Measurements from ENCODE around the gene ULK4.

Gene ULK4

DNA sequence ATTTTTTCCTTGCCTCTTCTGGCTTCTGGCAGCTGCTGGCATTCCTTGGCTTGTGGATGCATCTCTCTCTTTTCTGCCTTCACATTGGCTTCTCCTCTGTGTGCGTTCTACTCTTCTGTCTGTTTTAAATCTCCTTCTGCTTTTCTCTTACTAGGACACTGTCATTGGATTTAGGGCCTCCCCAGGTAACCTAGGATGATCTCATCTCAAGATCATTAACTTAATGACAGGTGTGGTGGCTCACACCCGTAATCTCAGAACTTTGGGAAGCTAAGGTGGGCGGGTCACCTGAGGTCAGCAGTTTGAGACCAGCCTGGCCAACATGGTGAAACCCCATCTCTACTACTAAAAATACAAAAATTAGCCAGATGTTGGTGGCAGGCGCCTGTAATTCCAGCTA lies 40.9 kb upstream of the ULK4 start:
- DNase-seq (ENCODE audit: low spot score) (no peak), ATAC-seq (ENCODE audit: low read depth) (no peak)
- no peaks in the 10 kb centered on the region for H3K4me1 ChIP-seq (ENCODE audit: insufficient read depth, poor library complexity, severe bottlenecking)
- no peak overlapping the region for H3K4me3 ChIP-seq (ENCODE audit: severe bottlenecking)
- TF ChIP-seq, protein P1, sequence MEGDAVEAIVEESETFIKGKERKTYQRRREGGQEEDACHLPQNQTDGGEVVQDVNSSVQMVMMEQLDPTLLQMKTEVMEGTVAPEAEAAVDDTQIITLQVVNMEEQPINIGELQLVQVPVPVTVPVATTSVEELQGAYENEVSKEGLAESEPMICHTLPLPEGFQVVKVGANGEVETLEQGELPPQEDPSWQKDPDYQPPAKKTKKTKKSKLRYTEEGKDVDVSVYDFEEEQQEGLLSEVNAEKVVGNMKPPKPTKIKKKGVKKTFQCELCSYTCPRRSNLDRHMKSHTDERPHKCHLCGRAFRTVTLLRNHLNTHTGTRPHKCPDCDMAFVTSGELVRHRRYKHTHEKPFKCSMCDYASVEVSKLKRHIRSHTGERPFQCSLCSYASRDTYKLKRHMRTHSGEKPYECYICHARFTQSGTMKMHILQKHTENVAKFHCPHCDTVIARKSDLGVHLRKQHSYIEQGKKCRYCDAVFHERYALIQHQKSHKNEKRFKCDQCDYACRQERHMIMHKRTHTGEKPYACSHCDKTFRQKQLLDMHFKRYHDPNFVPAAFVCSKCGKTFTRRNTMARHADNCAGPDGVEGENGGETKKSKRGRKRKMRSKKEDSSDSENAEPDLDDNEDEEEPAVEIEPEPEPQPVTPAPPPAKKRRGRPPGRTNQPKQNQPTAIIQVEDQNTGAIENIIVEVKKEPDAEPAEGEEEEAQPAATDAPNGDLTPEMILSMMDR (IDR thresholded peaks at IDR 0.05; ENCODE audit: poor library complexity, severe bottlenecking) = no peak
- H3K36me3 ChIP-seq (ENCODE audit: low read depth) = no peaks in the 10 kb centered on the region
- no peak overlapping the region for H3K27ac ChIP-seq (ENCODE audit: poor library complexity, severe bottlenecking)
- no peaks in the 10 kb centered on the region for H3K27me3 ChIP-seq (ENCODE audit: insufficient read depth, poor library complexity, severe bottlenecking)
- H3K9me3 ChIP-seq (ENCODE audit: severe bottlenecking) = no peaks in the 10 kb centered on the region

DNA sequence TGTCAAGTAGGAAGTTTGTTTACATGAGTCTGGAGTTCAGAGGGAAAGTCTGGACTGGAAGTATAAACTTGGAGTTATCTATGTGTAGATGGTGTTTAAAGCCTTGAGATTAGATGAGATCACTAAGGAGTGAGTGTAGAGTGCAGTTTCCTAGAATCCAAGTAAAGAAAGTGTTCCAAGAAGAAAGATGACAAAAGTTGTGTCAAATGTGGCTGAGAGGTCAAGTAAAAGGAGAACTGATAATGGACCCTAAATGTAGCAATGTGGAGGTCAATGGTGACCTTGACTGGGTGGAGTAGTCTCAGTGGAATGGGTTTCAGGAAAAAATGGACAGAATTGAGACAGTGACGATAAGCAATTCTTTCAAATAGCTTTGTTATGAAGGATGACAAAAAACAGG lies 39.9 kb upstream of the ULK4 start:
- Histone ChIP-seq H3K4me1 (ENCODE audit: insufficient read depth, poor library complexity, severe bottlenecking) (no peaks in the 10 kb centered on the region), H3K36me3 (ENCODE audit: low read depth) (no peaks in the 10 kb centered on the region), H3K27ac (ENCODE audit: poor library complexity, severe bottlenecking) (no peak overlapping the region), H3K9me3 (ENCODE audit: severe bottlenecking) (no peaks in the 10 kb centered on the region), H3K4me3 (ENCODE audit: severe bottlenecking) (no peak overlapping the region), H3K27me3 (ENCODE audit: insufficient read depth, poor library complexity, severe bottlenecking) (no peaks in the 10 kb centered on the region)
- ATAC-seq (ENCODE audit: low read depth) (no peak), DNase-seq (ENCODE audit: low spot score) (no peak)
- TF ChIP-seq, protein P1 (IDR thresholded peaks at IDR 0.05; ENCODE audit: poor library complexity, severe bottlenecking) = no peak

DNA sequence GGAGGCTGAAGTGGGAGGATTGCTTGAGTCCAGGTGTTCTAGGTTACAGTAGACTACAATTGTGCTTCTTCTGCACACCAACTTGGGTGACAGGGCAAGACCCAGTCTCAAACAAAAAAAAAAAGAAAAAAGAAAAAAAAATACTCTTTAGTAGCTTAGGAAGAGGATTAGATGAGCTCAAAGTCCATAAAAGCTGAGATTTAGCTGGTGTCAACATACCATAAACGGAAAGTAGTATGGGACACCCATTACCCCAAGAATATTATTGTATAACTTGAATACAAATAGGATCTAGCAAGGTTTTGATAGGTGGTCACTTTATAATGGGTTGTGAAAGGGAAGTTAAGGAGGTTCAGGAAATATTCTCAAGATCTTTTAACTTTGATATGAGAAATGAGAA lies 38.0 kb upstream of the ULK4 start:
- H3K27ac ChIP-seq (ENCODE audit: poor library complexity, severe bottlenecking) = no peak overlapping the region
- no peaks in the 10 kb centered on the region for H3K9me3 ChIP-seq (ENCODE audit: severe bottlenecking)
- H3K4me1 ChIP-seq (ENCODE audit: insufficient read depth, poor library complexity, severe bottlenecking) = no peaks in the 10 kb centered on the region
- TF ChIP-seq, protein P1 (IDR thresholded peaks at IDR 0.05; ENCODE audit: poor library complexity, severe bottlenecking) = no peak
- no peaks in the 10 kb centered on the region for H3K36me3 ChIP-seq (ENCODE audit: low read depth)
- H3K4me3 ChIP-seq (ENCODE audit: severe bottlenecking) = no peak overlapping the region
- H3K27me3 ChIP-seq (ENCODE audit: insufficient read depth, poor library complexity, severe bottlenecking) = no peaks in the 10 kb centered on the region
- DNase-seq (ENCODE audit: low spot score) (no peak), ATAC-seq (ENCODE audit: low read depth) (no peak)

DNA sequence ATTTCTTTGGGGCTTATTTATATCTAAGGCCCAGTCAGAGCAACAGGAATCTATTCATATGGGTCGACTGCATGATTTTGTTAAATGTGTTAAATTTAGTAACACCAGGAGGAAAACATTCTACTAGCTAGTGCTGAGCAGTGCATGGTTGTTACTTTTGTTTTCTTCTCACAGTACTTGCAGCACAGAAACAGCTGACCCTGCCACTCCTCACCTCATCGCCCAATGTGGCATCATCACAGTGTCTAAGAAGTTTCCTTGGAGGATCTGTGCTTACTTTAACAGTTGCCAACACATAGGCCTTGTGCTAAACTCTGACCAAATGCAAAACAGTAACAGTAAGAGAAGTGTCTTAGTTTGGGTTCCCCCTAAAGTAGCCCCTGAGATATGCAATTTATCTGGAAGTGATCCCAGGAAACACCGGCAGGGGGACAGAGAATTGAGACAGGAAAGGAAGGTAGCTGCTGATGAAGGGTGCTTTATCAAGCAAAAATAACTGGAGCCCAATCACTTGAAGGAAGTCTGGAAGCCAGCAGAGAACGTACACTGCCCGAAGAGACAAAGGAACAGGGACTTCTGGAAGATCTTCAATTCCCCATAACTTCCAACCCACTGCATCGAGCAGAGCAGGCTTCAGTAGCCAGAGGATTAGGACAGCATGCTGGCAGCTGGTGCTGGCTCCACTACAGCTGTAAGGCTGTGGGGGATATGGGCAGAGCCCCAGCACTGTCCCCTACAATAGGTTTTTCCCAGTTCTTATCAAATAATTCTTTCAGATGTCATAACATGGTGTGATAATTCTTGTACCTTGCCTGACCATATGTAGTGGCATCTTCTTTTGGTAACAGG lies 36.0 kb upstream of the ULK4 start:
- Histone ChIP-seq H3K27me3 (ENCODE audit: insufficient read depth, poor library complexity, severe bottlenecking) (no peaks in the 10 kb centered on the region), H3K9me3 (ENCODE audit: severe bottlenecking) (no peaks in the 10 kb centered on the region), H3K4me3 (ENCODE audit: severe bottlenecking) (no peak overlapping the region), H3K4me1 (ENCODE audit: insufficient read depth, poor library complexity, severe bottlenecking) (no peaks in the 10 kb centered on the region), H3K27ac (ENCODE audit: poor library complexity, severe bottlenecking) (no peak overlapping the region), H3K36me3 (ENCODE audit: low read depth) (no peaks in the 10 kb centered on the region)
- TF ChIP-seq, protein P1 (IDR thresholded peaks at IDR 0.05; ENCODE audit: poor library complexity, severe bottlenecking) = no peak
- DNase-seq (ENCODE audit: low spot score) = no peak
- ATAC-seq (ENCODE audit: low read depth) = no peak

DNA sequence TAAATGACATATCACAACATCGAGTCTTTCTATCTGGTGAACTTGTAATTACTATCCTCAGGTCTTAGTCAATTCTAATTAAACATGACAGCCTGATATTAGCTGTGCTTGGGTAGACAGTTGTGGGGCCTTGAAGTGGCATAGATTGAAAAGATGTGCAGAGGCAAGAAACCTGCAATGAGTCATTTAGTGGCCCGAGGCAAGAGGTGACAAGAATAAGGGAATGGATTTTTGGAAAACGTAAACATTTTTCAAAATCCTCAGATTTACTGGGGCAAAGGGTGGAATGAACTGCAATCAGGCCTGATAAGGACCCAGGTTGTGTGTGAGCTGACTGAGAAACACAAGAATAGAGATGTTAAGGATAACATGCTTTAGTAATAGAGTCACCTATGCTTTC lies 29.5 kb upstream of the ULK4 start:
- Histone ChIP-seq H3K9me3 (ENCODE audit: severe bottlenecking) (no peaks in the 10 kb centered on the region), H3K36me3 (ENCODE audit: low read depth) (no peaks in the 10 kb centered on the region), H3K4me3 (ENCODE audit: severe bottlenecking) (no peak overlapping the region), H3K27me3 (ENCODE audit: insufficient read depth, poor library complexity, severe bottlenecking) (no peaks in the 10 kb centered on the region), H3K4me1 (ENCODE audit: insufficient read depth, poor library complexity, severe bottlenecking) (no peaks in the 10 kb centered on the region), H3K27ac (ENCODE audit: poor library complexity, severe bottlenecking) (no peak overlapping the region)
- DNase-seq (ENCODE audit: low spot score) (no peak), ATAC-seq (ENCODE audit: low read depth) (no peak)
- TF ChIP-seq, protein P1 (IDR thresholded peaks at IDR 0.05; ENCODE audit: poor library complexity, severe bottlenecking) = no peak
